SK-N-MC (cell line): ENCODE data around the gene ARMH1.

Source experiments
- EZH2 ChIP-seq: fragments of 200-600 bp; sonication (generic); IDR thresholded peaks from one replicate; pipeline ENCODE4 v1.6.1; 2017; ENCODE audit warnings: antibody characterized with exemption
- FOXP2 ChIP-seq: optimal IDR thresholded peaks from 2 replicates; pipeline ENCODE3; 2011; ENCODE audit warnings: mild to moderate bottlenecking, moderate library complexity; ENCODE audit not compliant: insufficient read depth; ENCODE audit errors: extremely low read length, control extremely low read depth
- POLR2AphosphoS5 ChIP-seq: IDR thresholded peaks from 2 replicates; pipeline ENCODE4 v1.6.1; 2012; ENCODE audit warnings: mild to moderate bottlenecking, low read depth, low read length, borderline replicate concordance

GRCh38 chr1:44705470-44705869, 31.0 kb downstream of the ARMH1 start:
- TF ChIP-seq POLR2AphosphoS5 (no peak), EZH2 (no peak), FOXP2 (no peak)
